Caco-2 (cell line): ENCODE measurements around the gene SPATA6. TPM values are rescaled to one million over a fixed set of nuclear protein-coding genes. Genes with fewer than 3 reads are reported as not detected.

Experiments
- BruUV-seq: library from RNA; stranded (reverse); fragments of 400-500 nt; replicated peaks from 2 replicates; lab custom pipeline; 2021; lab: Mats Ljungman, UMichigan
- CTCF ChIA-PET: fragments of 300-600 bp; sonication (Branson Sonifier 250); formaldehyde crosslinking; loops from one replicate; lab custom pipeline; 2022; ENCODE audit warnings: antibody characterized with exemption; lab: Charles Lee
- POLR2A ChIA-PET: fragments of 300-600 bp; sonication (Branson Sonifier 250); formaldehyde crosslinking; loops from one replicate; lab custom pipeline; 2022; ENCODE audit warnings: antibody characterized with exemption; lab: Charles Lee
- DNase-seq, 2 experiments: peaks; one replicate each; pipeline versions ENCODE4 v3.0.0 to v3.0.0-alpha.2; 2020 to 2022
- H3K27me3 ChIP-seq: replicated peaks from 2 replicates; pipeline ENCODE4 v1.6.0; 2011; ENCODE audit warnings: low read length; ENCODE audit not compliant: control insufficient read depth, insufficient read depth
- H3K36me3 ChIP-seq: 2 replicates; pipeline ENCODE4 v1.5.1; 2011; ENCODE audit warnings: low read length; ENCODE audit not compliant: control insufficient read depth, insufficient read depth
- H3K4me1 ChIP-seq: fragments of 250-450 bp; sonication (Bioruptor Pico); 2 replicates; pipeline ENCODE4 v1.5.1; 2020; ENCODE audit warnings: mild to moderate bottlenecking
- H3K4me3 ChIP-seq: 2 replicates; pipeline ENCODE4 v1.5.1; 2011; ENCODE audit warnings: low read depth, mild to moderate bottlenecking, control low read depth, low read length
- H3K9me3 ChIP-seq: fragments of 250-450 bp; sonication (Bioruptor Pico); 2 replicates; pipeline ENCODE4 v1.5.1; 2020; ENCODE audit warnings: mild to moderate bottlenecking, moderate library complexity
- H3K27ac Mint-ChIP-seq: one replicate; pipeline ENCODE4 v1.8.0; 2022; ENCODE audit warnings: mixed read lengths; ENCODE audit not compliant: unreplicated experiment
- H3K27me3 Mint-ChIP-seq: one replicate; pipeline ENCODE4 v1.8.0; 2022; ENCODE audit warnings: mixed read lengths; ENCODE audit not compliant: insufficient read depth, unreplicated experiment
- H3K36me3 Mint-ChIP-seq: one replicate; pipeline ENCODE4 v1.8.0; 2022; ENCODE audit warnings: mild to moderate bottlenecking, mixed read lengths; ENCODE audit not compliant: insufficient read depth, unreplicated experiment
- H3K4me1 Mint-ChIP-seq: one replicate; pipeline ENCODE4 v1.8.0; 2022; ENCODE audit warnings: low read depth, mixed read lengths; ENCODE audit not compliant: unreplicated experiment
- H3K4me3 Mint-ChIP-seq: one replicate; pipeline ENCODE4 v1.8.0; 2022; ENCODE audit warnings: mild to moderate bottlenecking, moderate library complexity, mixed read lengths; ENCODE audit not compliant: unreplicated experiment
- H3K9me3 Mint-ChIP-seq: one replicate; pipeline ENCODE4 v1.8.0; 2022; ENCODE audit warnings: mixed read lengths; ENCODE audit not compliant: unreplicated experiment
- intact Hi-C: fragments of 100-400 bp; cut with micrococcal nuclease; formaldehyde crosslinking; loops from one replicate; pipeline ENCODE4 v1.10.0; 2022; ENCODE audit not compliant: unreplicated experiment
- total RNA-seq: library from RNA; stranded (reverse); gene quantifications from 2 replicates; pipeline ENCODE4 v1.2.3, GENCODE V29; 2022
- TF ChIP-seq, protein P1 (sequence below), 2 experiments: fragments of 200-600 bp in 1 of 2; IDR thresholded peaks; 1 replicate in 1 of 2; 2 replicates in 1 of 2; pipeline versions ENCODE4 v1.5.1 to v1.8.0; 2011 to 2022; ENCODE audit warnings: antibody characterized with exemption in 1 of 2, control low read depth in 1 of 2, inconsistent platforms in 1 of 2, low read depth in 1 of 2, low read length in 1 of 2, mild to moderate bottlenecking in 1 of 2, moderate library complexity in 1 of 2; ENCODE audit not compliant: insufficient read depth in 1 of 2, severe bottlenecking in 1 of 2, unreplicated experiment in 1 of 2

Gene SPATA6
- total RNA-seq, 1 experiment from 2014 or later: 1.8 TPM

DNA sequence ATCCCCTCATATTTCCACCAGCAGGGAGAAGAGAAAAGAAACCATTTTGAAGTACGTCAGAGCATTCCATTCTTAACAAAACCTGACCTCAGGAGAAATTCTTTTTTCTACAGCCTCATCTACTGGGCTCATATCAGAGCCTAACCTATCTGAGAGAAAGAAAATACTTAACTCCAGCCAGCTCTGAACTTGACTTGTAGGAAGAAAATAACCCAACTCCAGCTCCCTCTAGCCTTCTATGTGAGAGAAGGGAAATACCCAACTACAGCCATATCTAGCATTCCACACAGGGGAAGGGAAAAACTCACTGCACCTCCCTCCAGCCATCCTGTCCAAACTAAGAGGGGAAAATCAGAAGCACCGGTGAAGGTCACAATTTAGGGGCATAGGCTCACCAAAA, 57.7 kb downstream of the SPATA6 start:
- Mint-ChIP-seq H3K27ac (no peak overlapping the region), H3K27me3 (no peaks in the 10 kb centered on the region), H3K4me1 (no peaks in the 10 kb centered on the region), H3K4me3 (no peak overlapping the region), H3K9me3 (peaks cover 15% of the 10 kb centered on the region), H3K36me3 (peaks cover 3% of the 10 kb centered on the region)
- no peak for DNase-seq
- TF ChIP-seq, protein P1, sequence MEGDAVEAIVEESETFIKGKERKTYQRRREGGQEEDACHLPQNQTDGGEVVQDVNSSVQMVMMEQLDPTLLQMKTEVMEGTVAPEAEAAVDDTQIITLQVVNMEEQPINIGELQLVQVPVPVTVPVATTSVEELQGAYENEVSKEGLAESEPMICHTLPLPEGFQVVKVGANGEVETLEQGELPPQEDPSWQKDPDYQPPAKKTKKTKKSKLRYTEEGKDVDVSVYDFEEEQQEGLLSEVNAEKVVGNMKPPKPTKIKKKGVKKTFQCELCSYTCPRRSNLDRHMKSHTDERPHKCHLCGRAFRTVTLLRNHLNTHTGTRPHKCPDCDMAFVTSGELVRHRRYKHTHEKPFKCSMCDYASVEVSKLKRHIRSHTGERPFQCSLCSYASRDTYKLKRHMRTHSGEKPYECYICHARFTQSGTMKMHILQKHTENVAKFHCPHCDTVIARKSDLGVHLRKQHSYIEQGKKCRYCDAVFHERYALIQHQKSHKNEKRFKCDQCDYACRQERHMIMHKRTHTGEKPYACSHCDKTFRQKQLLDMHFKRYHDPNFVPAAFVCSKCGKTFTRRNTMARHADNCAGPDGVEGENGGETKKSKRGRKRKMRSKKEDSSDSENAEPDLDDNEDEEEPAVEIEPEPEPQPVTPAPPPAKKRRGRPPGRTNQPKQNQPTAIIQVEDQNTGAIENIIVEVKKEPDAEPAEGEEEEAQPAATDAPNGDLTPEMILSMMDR (IDR thresholded peaks at IDR 0.05; ENCODE audit: insufficient read depth in 1 of 2, low read depth in 1 of 2, low read length in 1 of 2, severe bottlenecking in 1 of 2, unreplicated experiment in 1 of 2): no peak
- POLR2A ChIA-PET: no interaction called here
- Histone ChIP-seq H3K4me3 (no peak overlapping the region), H3K36me3 (no peaks in the 10 kb centered on the region), H3K27me3 (no peaks in the 10 kb centered on the region), H3K4me1 (no peaks in the 10 kb centered on the region), H3K9me3 (no peaks in the 10 kb centered on the region)
- CTCF ChIA-PET: no interaction called here
- BruUV-seq: no TSS peak
- intact Hi-C loops: no loop called here

GRCh38 chr1:48405940-48406339, 66.1 kb downstream of the SPATA6 start:
- no TSS peak for BruUV-seq
- peaks cover 8% of the 10 kb centered on the region; the same call in 1 of the 2 replicates for H3K4me1 ChIP-seq
- intact Hi-C loops: no loop called here
- H3K9me3 ChIP-seq: no peaks in the 10 kb centered on the region
- CTCF ChIA-PET: no interaction called here
- Mint-ChIP-seq H3K27ac (no peak overlapping the region), H3K36me3 (no peaks in the 10 kb centered on the region), H3K27me3 (no peaks in the 10 kb centered on the region), H3K9me3 (peaks cover 23% of the 10 kb centered on the region), H3K4me3 (no peak overlapping the region), H3K4me1 (no peaks in the 10 kb centered on the region)
- TF ChIP-seq, protein P1 (IDR thresholded peaks at IDR 0.05; ENCODE audit: insufficient read depth in 1 of 2, low read depth in 1 of 2, low read length in 1 of 2, severe bottlenecking in 1 of 2, unreplicated experiment in 1 of 2): no peak
- DNase-seq: no peak
- POLR2A ChIA-PET: no interaction called here
- no peak overlapping the region for H3K4me3 ChIP-seq
- no peaks in the 10 kb centered on the region for H3K27me3 ChIP-seq
- no peaks in the 10 kb centered on the region for H3K36me3 ChIP-seq

- no peak overlapping the region for H3K27ac Mint-ChIP-seq
Measured at GRCh38 chr1:48405400-48405799, 66.6 kb downstream of the SPATA6 start.

More at GRCh38 chr1:48405400-48405799, 66.6 kb downstream of the SPATA6 start:
- no peaks in the 10 kb centered on the region for H3K36me3 ChIP-seq
- no peak for DNase-seq
- H3K9me3 ChIP-seq: no peaks in the 10 kb centered on the region
- H3K27me3 ChIP-seq: no peaks in the 10 kb centered on the region
- H3K27me3 Mint-ChIP-seq: no peaks in the 10 kb centered on the region
- H3K4me1 Mint-ChIP-seq: no peaks in the 10 kb centered on the region
- ChIA-PET POLR2A (no interaction called here), CTCF (no interaction called here)
- TF ChIP-seq, protein P1 (IDR thresholded peaks at IDR 0.05; ENCODE audit: insufficient read depth in 1 of 2, low read depth in 1 of 2, low read length in 1 of 2, severe bottlenecking in 1 of 2, unreplicated experiment in 1 of 2): no peak
- H3K36me3 Mint-ChIP-seq: no peaks in the 10 kb centered on the region
- H3K4me3 Mint-ChIP-seq: no peak overlapping the region
- H3K9me3 Mint-ChIP-seq: peaks cover 18% of the 10 kb centered on the region
- intact Hi-C loops: no loop called here
- H3K4me3 ChIP-seq: no peak overlapping the region
- peaks cover 8% of the 10 kb centered on the region; the same call in 1 of the 2 replicates for H3K4me1 ChIP-seq
- BruUV-seq: no TSS peak
